Endothelial cell of umbilical vein (primary cell): Measurements from ENCODE around the gene TTC39A. TPM values are rescaled to one million over a fixed set of nuclear protein-coding genes. Genes with fewer than 3 reads are reported as not detected.

Experiments used
- BruUV-seq: library from RNA; stranded (reverse); fragments of 400-500 nt; replicated peaks from 2 replicates; lab custom pipeline; 2021; lab: Mats Ljungman, UMichigan
- CTCF ChIA-PET: fragments of 300-600, 350-600 bp; sonication (Branson Sonifier 250); formaldehyde crosslinking; loops from one replicate; lab custom pipeline; 2021; ENCODE audit warnings: antibody characterized with exemption, inconsistent platforms; lab: Charles Lee
- POLR2A ChIA-PET: fragments of 300-600, 350-600 bp; sonication (Branson Sonifier 250); formaldehyde crosslinking; loops from one replicate; lab custom pipeline; 2021; ENCODE audit warnings: antibody characterized with exemption, inconsistent platforms; lab: Charles Lee
- DNase-seq: peaks from one replicate; pipeline ENCODE4 v3.0.0-alpha.2; 2011; ENCODE audit warnings: low read depth, low spot score
- FAIRE-seq: peaks from 2 replicates; lab custom pipeline; 2011; peaks lifted over from hg19 to GRCh38; lab: Jason Lieb, UNC
- H2AFZ ChIP-seq: 2 replicates; pipeline ENCODE4 v1.6.0; 2012; ENCODE audit warnings: low read depth, low read length, control low read depth, inconsistent platforms
- H3K27ac ChIP-seq: 2 replicates; pipeline ENCODE4 v1.5.1; 2011; ENCODE audit warnings: low read depth, mild to moderate bottlenecking, control low read depth, low read length, moderate library complexity; ENCODE audit not compliant: insufficient read depth
- H3K27me3 ChIP-seq, 2 experiments: 2 replicates each; pipeline versions ENCODE4 v1.6.0 to v1.6.1; 2011; ENCODE audit warnings: low read length in 2 of 2, mixed read lengths in 1 of 2; ENCODE audit not compliant: control insufficient read depth in 2 of 2, insufficient read depth in 2 of 2
- H3K36me3 ChIP-seq, 2 experiments: 2 replicates in 1 of 2; 3 replicates in 1 of 2; pipeline ENCODE4 v1.5.1; 2011; ENCODE audit warnings: low read length in 2 of 2, mild to moderate bottlenecking in 1 of 2, moderate library complexity in 1 of 2; ENCODE audit not compliant: control insufficient read depth in 2 of 2, insufficient read depth in 2 of 2; ENCODE audit errors: extremely low read depth in 1 of 2
- H3K4me1 ChIP-seq: 3 replicates; pipeline ENCODE4 v1.5.1; 2011; ENCODE audit warnings: mild to moderate bottlenecking, low read length; ENCODE audit not compliant: control insufficient read depth, insufficient read depth; ENCODE audit errors: extremely low read depth
- H3K4me2 ChIP-seq: 2 replicates; pipeline ENCODE4 v1.6.1; 2011; ENCODE audit warnings: low read length, control low read depth, mixed read lengths; ENCODE audit not compliant: insufficient read depth
- H3K4me3 ChIP-seq, 3 experiments: fragments of 200-600 bp in 1 of 3; sonication (generic), shearing (Covaris generic) in 1 of 3; replicated peaks in 1 of 3; 2 replicates each; pipeline ENCODE4 v1.5.1; 2011 to 2016; ENCODE audit warnings: control low read depth in 3 of 3, low read length in 3 of 3, mild to moderate bottlenecking in 2 of 3, inconsistent platforms in 1 of 3, low read depth in 1 of 3, moderate library complexity in 1 of 3; ENCODE audit not compliant: insufficient read depth in 1 of 3
- H3K79me2 ChIP-seq: 2 replicates; pipeline ENCODE4 v1.6.0; 2012; ENCODE audit warnings: low read length, inconsistent platforms; ENCODE audit not compliant: control insufficient read depth, insufficient read depth
- H3K9ac ChIP-seq: replicated peaks from 2 replicates; pipeline ENCODE3; 2011; ENCODE audit warnings: low read length, control low read depth; ENCODE audit not compliant: insufficient read depth; ENCODE audit errors: extremely low read depth
- H3K9me1 ChIP-seq: replicated peaks from 3 replicates; pipeline ENCODE4 v1.6.0; 2011; ENCODE audit warnings: mild to moderate bottlenecking, low read length; ENCODE audit not compliant: control insufficient read depth, insufficient read depth; ENCODE audit errors: extremely low read depth
- H3K9me3 ChIP-seq: replicated peaks from 2 replicates; pipeline ENCODE4 v1.5.1; 2012; ENCODE audit warnings: low read length, inconsistent platforms; ENCODE audit not compliant: control insufficient read depth, insufficient read depth
- H4K20me1 ChIP-seq: replicated peaks from 2 replicates; pipeline ENCODE3; 2011; ENCODE audit warnings: mild to moderate bottlenecking, low read length; ENCODE audit not compliant: control insufficient read depth, insufficient read depth; ENCODE audit errors: extremely low read depth
- CTCF ChIP-seq, 2 donors: IDR thresholded peaks; 1 replicate in 1 of 2; 2 replicates in 1 of 2; pipeline ENCODE4 v1.5.1; 2011; ENCODE audit warnings: low read length in 2 of 2, mild to moderate bottlenecking in 2 of 2, moderate library complexity in 2 of 2, control low read depth in 1 of 2, inconsistent platforms in 1 of 2, low read depth in 1 of 2; ENCODE audit not compliant: insufficient read depth in 1 of 2; ENCODE audit errors: extremely low read depth in 1 of 2
- EZH2 ChIP-seq: IDR thresholded peaks from 2 replicates; pipeline ENCODE4 v1.6.1; 2012; ENCODE audit warnings: borderline replicate concordance, low read depth, mild to moderate bottlenecking, moderate library complexity, low read length, inconsistent platforms; ENCODE audit not compliant: severe bottlenecking
- FOS ChIP-seq: IDR thresholded peaks from 2 replicates; pipeline ENCODE4 v1.6.1; 2011; ENCODE audit warnings: mild to moderate bottlenecking, low read length, moderate library complexity, borderline replicate concordance; ENCODE audit not compliant: insufficient read depth
- GATA2 ChIP-seq: IDR thresholded peaks from 2 replicates; pipeline ENCODE4 v1.7.0; 2011; ENCODE audit warnings: low read depth, mild to moderate bottlenecking, moderate library complexity, mixed read lengths, low read length; ENCODE audit not compliant: insufficient read length, insufficient read depth
- JUN ChIP-seq: IDR thresholded peaks from 2 replicates; pipeline ENCODE4 v1.6.1; 2011; ENCODE audit warnings: borderline replicate concordance, low read depth; ENCODE audit not compliant: insufficient read length, insufficient read depth
- MAX ChIP-seq: IDR thresholded peaks from 2 replicates; pipeline ENCODE4 v1.6.1; 2011; ENCODE audit not compliant: insufficient read depth, insufficient read length
- MYC ChIP-seq: IDR thresholded peaks from one replicate; pipeline ENCODE4 v1.6.1; 2011; ENCODE audit warnings: mild to moderate bottlenecking, low read depth, low read length
- POLR2A ChIP-seq: IDR thresholded peaks from 2 replicates; pipeline ENCODE4 v1.6.1; 2012; ENCODE audit warnings: low read depth, mild to moderate bottlenecking, control low read depth, low read length
- POLR2AphosphoS5 ChIP-seq: IDR thresholded peaks from 2 replicates; pipeline ENCODE4 v1.6.1; 2012; ENCODE audit warnings: low read depth, mild to moderate bottlenecking, control low read depth, low read length, moderate library complexity; ENCODE audit not compliant: insufficient read depth
- dilution Hi-C: fragments of 300-500 bp; cut with MboI; formaldehyde crosslinking; loops from one replicate; pipeline ENCODE4 v1.15.0; 2019; ENCODE audit warnings: low sequenced_read_pairs; ENCODE audit not compliant: extremely low pct_ligation_motif_present
- intact Hi-C: fragments of 100-400 bp; cut with micrococcal nuclease; formaldehyde crosslinking; loops from one replicate; pipeline ENCODE4 v1.10.0; 2022
- polyA plus RNA-seq, 4 experiments: library from polyadenylated mRNA; depleted of rRNA in 3 of 4; stranded (reverse) in 3 of 4; unstranded in 1 of 4; fragments of >200 nt; gene quantifications; 2 replicates each; pipeline versions ENCODE4 v1.2.1 to v1.2.3, GENCODE V29; 2011 to 2012; ENCODE audit warnings: missing spikeins in 1 of 4
- total RNA-seq: library from RNA; stranded (reverse); gene quantifications from 2 replicates; pipeline ENCODE4 v1.2.3, GENCODE V29; 2021

Gene TTC39A
- total and polyA plus RNA-seq, 2 donors (not counting 3 experiments of a cell fraction or from before 2014, with no cell fraction given): 1.1 to 1.7 TPM

GRCh38 chr1:51301152-51301843 is 29.1 kb downstream of the TTC39A start:
- ChIA-PET CTCF (no interaction called here), POLR2A (no interaction called here)
- Histone ChIP-seq H3K4me2 (no peak overlapping the region), H3K27ac (no peak overlapping the region), H2AFZ (no peak overlapping the region), H3K4me3 (no peak overlapping the region), H3K4me1 (peaks cover 27% of the 10 kb centered on the region), H3K27me3 (no peaks in the 10 kb centered on the region), H3K79me2 (no peaks in the 10 kb centered on the region), H3K9me3 (no peaks in the 10 kb centered on the region), H4K20me1 (no peaks in the 10 kb centered on the region), H3K9ac (no peak overlapping the region), H3K9me1 (no peaks in the 10 kb centered on the region), H3K36me3 (no peaks in the 10 kb centered on the region)
- FAIRE-seq: no peak
- DNase-seq: no peak
- intact Hi-C loops: no loop called here
- TF ChIP-seq GATA2 (no peak), MAX (no peak), MYC (no peak), POLR2AphosphoS5 (no peak), EZH2 (no peak), JUN (no peak), FOS (no peak), CTCF (IDR thresholded peaks at IDR 0.05; ENCODE audit: extremely low read depth in 1 of 2, insufficient read depth in 1 of 2, low read depth in 1 of 2, low read length in 2 of 2) (no peak), POLR2A (no peak)
- dilution Hi-C loops: no loop called here
- BruUV-seq: no TSS peak
